ENCODE data around the gene TNFRSF13B.

- TF ChIP-seq CTCF (IDR thresholded peaks at IDR 0.05) (no peak), ZFX (IDR thresholded peaks at IDR 0.05; ENCODE audit: borderline replicate concordance) (no peak)
Observed at GRCh38 chr17:16980813-16981731, 9.2 kb upstream of the TNFRSF13B start.

Measured in 22Rv1 (cell line).